HT-29 (cell line): ENCODE data around the gene PAWR. TPM values are rescaled to one million over a fixed set of nuclear protein-coding genes. Genes with fewer than 3 reads are reported as not detected.
"Not testable (repeated sequence)": the region's sequence is repeated elsewhere in the genome, so short reads cannot be mapped to it uniquely, and the experiment has no call there.

ENCODE experiments used
- DNase-seq: peaks from one replicate; pipeline ENCODE4 v3.0.0-alpha.2; 2015; ENCODE audit warnings: low spot score
- total RNA-seq: library from RNA; depleted of rRNA; stranded (reverse); fragments of >200 nt; shearing (Covaris generic); gene quantifications from 2 replicates; pipeline ENCODE4 v1.2.3, GENCODE V29; 2014

The PAWR gene
- total RNA-seq, 1 experiment from 2014 or later: 255 TPM

GRCh38 chr12:79591988-79592387 lies 98.8 kb downstream of the PAWR start:
- DNase-seq: no peak

DNA sequence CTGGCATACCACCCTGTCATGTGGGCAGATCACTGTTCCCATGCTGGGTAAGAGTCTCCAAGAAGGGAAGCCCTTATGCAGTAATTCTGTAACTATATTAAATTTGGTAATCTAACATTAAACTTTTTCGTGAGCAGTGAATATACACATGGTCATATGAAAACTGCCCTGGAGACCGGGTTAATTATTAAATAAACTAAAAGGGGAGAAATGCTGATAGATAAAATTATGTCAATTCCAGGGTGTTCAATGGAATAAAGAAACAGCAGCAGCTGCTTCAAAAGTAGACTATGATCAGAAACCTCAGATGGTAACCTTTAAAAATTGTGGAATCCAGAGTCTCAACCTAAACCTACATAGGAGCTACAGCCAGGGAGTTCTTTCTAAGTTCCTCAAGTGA lies 100.0 kb downstream of the PAWR start:
- DNase-seq: no peak

GRCh38 chr12:79587368-79587767 lies 103.4 kb downstream of the PAWR start:
- DNase-seq: no peak

GRCh38 chr12:79585147-79585546 lies 105.6 kb downstream of the PAWR start:
- DNase-seq: no peak

- DNase-seq: no peak
Measured at GRCh38 chr12:79573820-79574219, 116.9 kb downstream of the PAWR start.

DNA sequence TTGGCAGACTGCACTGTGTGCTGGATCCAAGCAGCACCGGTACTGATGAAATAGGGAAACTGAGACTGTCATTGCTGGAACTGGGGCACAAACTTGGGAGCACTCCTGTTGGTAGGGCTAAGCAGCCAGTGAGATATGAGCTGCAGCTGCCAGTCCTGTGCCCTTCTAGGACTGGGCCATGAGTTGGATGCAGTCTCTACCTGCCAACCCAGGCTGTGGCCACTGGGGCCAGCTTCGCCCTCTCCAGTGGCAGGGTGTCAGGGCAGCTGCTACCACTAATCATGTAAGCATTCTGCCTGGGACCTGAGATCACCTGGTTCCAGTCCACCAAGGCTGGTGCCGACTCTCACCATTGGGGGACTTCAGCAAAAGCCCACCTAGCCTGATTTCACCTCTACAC lies 121.1 kb downstream of the PAWR start:
- no peak for DNase-seq

- peak; percentile 6 for DNase-seq
Measured at GRCh38 chr12:79567175-79567563, 123.6 kb downstream of the PAWR start.

- DNase-seq: peak; percentile 65
Measured at GRCh38 chr12:79566452-79567174, 124.2 kb downstream of the PAWR start.

- not testable (repeated sequence) for DNase-seq
Measured at GRCh38 chr12:79564727-79565350, 125.9 kb downstream of the PAWR start.

DNA sequence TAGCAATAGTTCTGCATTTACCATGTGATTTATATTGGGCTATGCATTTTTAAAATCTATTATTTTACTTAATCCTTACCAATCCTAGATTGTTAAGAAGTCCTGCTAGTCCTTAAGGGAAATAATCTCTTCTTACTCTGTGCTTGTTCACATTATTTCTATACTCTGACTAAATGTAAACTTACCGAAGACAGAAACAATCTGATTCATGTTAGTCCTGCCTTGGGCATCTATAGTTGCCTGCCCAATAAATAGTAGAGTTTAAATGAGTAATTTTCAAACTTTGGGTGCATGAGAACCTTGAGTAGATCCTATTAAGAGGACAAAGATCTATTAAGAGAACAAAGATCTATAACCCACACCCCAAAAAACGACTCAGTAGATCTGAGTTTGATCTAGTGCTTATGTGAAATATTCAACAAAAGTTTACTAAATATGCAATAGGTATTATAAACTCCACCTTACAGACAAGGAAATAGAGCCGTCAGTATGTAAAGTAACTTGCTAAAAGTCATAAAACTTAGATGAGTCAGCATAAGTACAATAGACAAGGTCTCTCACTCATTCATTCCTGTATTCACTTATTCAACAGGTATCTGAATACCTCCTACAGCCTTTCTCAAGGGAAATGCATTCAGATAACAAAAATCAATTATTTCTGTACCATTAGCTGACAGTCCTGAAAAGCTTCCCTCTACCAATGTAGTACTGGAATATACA lies 127.6 kb downstream of the PAWR start:
- no peak for DNase-seq

GRCh38 chr12:79561401-79562132 lies 129.2 kb downstream of the PAWR start:
- DNase-seq: no peak

DNA sequence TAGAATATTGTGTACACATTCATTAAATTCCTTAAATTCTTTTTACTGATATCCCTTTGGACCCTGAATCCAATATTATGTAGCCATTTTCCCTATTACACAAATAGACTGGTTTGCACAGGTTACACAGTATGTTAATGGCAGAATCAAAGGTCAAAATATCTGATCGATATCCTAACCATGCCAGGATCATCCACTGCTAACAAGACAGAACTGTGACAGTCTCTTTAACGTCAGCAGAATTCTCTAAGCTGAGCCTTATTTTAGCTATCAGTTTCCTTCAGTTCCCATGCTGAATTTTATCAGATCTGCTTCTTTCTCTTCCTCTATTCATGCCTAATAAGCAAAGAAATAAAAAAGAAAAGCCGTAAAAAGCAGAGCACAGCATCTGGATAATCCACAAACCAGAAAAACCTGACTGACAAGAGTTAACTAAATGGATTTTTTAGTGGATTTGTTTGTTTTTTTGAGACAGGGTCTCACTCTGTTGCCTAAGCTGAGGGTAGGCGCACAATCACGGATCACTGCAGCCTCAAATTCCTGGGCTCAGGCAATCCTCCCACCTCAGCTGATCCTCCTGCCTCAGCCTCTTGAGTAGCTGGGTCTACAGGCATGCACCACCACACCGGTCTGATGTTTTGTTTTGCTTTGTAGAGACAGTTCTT lies 130.4 kb downstream of the PAWR start:
- peak; percentile 59 for DNase-seq

DNA sequence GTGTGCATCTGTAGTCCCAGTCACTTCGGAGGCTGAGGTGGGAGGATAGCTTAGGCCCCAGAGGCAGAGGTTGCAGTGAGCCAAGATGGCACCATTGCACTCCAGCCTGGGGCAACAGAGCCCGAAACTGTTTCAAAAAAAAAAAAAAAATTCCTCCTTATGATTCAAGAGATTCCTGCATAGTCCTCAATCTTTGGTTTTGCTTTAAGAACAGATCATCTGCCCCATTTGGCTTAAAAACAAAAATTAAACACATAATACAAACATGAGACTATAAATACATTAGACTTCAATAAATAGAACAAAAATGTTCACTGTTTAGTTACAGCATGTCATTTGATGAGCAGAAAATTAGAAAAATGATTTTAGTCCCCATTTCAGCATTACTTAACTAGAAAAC lies 131.2 kb downstream of the PAWR start:
- no peak for DNase-seq

- DNase-seq: no peak
Measured at GRCh38 chr12:79558924-79559469, 131.8 kb downstream of the PAWR start.

- no peak for DNase-seq
Measured at GRCh38 chr12:79557690-79558315, 133.0 kb downstream of the PAWR start.

- DNase-seq: peak; percentile 59
Measured at GRCh38 chr12:79555028-79555925, 135.5 kb downstream of the PAWR start.

- no peak for DNase-seq
Measured at GRCh38 chr12:79553863-79554574, 136.7 kb downstream of the PAWR start.

GRCh38 chr12:79552192-79552591 lies 138.6 kb downstream of the PAWR start:
- DNase-seq: no peak
